AML-193 (cell line): ENCODE results near the gene ELAVL1.

Source experiments
- DNase-seq, 2 experiments: peaks; one replicate each; lab custom pipeline; 2025; lab: John Stamatoyannopoulos, UW

Gene ELAVL1

DNA sequence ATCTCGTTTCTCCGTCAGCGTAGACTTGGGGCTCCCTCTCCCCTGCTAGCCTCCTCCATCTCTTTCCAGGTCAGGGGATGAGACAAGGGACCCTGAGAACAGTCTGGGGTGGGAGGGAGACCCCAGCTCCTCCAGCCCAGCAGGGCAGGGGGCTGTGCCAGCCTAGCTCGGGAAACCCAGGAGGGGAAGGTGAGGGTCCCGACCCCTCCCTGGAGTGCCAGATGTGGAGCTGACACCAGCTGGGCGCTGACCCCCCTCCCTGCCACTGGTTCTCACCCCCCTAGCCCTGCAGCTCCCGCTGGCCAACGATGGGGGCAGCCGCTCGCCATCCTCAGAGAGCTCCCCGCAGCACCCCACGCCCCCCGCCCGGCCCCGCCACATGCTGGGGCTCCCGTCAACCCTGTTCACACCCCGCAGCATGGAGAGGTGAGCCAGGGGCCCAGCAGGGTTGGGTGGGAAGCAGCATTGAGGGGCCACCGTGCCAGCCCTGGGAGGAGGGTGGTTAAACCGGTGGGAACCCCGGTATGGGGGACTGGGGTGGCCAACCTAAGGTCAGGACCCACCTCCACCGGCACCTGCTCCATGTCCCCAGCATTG lies 95.9 kb downstream of the ELAVL1 start:
- no peak for DNase-seq

DNA sequence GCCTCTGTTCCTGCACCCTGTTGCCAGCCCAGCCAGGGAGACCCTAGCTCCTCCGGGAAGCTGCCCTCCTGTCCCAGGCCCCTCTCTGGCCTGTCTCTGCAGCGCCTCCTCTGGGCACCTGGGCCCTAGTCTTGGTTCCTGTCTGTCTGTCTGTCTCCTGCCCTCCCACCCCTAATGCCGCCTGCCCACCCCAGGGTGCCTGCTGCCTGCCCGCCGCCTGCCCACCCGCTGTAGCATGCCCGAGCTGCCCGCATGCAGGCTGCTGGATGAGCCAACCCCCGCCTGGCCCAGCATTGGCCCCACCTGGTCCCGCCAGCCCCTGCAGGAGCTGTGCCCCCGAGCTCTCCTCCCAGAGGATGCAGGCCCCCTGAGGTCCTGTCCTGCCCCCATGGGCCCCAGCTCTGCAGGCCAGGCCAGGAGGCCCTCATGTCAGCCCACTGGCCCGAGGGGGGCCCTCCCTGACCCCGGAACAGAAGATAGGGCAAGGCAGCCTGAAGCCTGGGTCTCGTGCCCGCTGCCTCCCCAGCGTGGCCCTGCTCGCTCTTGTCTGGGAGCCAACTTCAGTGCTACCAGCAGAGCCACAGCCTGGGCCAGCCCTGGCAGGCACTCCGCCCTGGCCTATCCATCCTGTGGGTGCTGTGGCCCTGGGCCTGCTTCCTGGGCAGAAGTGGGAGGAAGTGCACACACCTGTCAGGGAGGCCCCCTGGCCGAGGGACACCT lies 96.5 kb downstream of the ELAVL1 start:
- no peak for DNase-seq
